ENCODE results near the gene PXDC1.
"Not testable (repeated sequence)": the region's sequence is repeated elsewhere in the genome, so short reads cannot be mapped to it uniquely, and the experiment has no call there.

The PXDC1 gene

DNA sequence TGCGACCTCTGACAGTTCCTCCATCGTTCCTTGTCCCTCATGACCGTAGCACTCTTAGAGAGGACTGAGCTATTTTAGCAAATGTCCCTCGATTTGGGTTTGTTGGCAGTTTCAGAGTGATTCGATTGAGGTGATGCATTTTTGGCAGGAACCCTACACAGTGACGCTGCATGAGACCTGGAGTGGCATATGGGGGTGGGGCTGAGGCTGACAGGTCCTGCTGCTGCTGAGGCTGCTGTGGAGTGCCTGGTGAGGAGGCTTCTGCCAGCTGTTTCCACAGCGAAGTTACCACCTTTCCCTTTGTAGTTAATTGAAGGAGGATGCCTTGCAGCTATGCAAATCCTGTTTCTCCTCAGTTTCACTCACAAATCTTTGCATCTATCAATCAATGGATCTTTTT lies 19.8 kb downstream of the PXDC1 start:
- no peak for DNase-seq (ENCODE audit: low spot score)

DNA sequence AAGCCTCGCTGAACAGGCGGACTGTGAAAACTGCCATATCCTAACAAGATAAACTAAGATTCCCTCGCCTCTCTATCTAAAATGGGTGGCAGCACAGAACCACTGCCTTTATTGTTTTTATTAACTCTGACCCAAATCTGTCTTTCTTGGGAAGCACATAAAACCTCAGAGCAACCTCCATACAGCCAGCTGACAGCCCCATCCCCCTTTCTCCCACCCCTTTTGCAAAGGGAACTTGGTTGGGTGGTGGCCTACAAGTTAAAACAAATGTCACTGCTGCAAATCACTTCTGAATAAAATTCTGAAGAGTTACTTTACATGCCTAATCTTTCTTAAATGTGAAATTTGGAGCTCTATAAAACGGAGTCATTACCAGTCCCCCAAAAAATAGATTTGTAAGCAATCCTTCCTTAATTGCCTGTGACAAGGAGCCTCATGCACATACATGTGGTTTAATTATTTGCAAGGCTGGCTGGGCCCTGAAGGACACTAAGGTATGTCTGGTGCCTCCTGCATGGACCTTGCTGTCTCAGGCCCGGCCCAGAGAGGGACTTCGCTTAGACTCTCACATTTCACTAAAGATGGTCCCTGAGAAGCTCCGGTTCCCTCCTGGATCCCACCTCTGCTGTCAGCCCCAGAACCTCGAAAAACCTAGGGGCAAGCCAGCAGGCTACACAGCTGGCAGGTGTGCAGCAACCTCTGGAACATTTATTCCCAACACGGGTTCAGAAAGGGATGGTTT lies 21.7 kb downstream of the PXDC1 start:
- DNase-seq (ENCODE audit: low spot score) = no peak

DNA sequence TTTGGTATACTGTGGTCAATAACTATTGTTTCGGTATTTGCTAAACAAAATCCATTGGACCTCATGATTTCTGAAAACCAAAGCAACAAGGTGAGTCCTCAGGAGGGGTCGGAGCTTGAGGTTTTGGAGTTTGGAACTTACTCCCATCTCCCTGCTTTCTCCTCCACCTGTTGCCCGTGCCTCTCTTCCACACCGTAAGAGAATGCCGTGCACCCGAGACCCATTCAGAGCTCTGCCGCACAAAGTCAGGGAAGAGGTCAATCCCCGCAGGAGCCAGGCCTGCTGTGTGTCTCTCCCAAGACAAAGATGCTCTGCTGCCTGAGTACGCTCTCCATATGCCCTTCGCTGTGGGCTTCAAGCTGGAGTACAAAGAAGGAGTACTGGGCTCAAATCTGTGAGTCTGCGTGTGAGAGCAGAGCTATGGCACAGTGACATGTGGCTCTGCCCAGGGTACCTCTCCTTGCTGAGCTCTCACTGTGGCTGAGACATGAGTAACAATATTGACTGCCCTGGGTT lies 23.9 kb downstream of the PXDC1 start:
- DNase-seq (ENCODE audit: low spot score) = no peak

DNA sequence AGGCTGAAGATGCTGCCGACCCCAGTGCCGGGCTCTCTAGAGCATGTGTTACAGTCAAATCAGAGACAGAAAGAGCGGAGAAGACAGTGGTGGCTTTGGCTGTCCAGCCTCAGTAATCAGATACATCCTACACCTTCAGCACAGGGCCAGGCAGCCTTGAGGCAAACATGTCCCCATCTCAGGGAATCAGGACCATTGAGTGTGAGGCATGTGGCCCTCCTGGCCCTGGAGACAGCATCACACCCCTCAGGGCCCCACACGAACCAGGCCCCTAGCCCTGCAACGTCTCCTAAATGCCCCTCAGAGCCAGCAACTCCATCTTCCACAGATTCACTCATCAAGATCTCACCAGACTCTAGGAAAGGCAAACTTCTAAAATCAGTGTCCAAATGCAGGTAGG lies 24.5 kb downstream of the PXDC1 start:
- DNase-seq (ENCODE audit: low spot score) = no peak

DNA sequence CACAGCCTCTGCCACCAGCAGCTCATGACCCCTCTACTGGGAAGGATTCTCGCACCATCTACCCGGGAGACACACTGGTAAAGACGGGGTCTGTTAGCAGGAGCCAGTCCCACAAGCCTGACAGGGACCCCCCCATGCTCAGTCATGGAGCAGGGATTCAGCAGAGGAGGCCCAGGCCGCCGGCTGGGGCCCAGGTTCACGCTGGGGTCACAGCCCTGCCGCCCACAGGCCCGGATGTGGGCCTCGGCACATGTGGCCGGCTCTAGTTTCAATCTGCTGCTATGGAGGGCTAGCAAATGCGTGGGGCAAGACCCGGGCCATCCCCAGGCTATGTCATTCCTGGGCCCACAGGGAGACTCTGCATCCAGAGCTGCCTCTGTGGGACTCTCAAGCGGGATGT lies 25.1 kb downstream of the PXDC1 start:
- no peak for DNase-seq (ENCODE audit: low spot score)

DNA sequence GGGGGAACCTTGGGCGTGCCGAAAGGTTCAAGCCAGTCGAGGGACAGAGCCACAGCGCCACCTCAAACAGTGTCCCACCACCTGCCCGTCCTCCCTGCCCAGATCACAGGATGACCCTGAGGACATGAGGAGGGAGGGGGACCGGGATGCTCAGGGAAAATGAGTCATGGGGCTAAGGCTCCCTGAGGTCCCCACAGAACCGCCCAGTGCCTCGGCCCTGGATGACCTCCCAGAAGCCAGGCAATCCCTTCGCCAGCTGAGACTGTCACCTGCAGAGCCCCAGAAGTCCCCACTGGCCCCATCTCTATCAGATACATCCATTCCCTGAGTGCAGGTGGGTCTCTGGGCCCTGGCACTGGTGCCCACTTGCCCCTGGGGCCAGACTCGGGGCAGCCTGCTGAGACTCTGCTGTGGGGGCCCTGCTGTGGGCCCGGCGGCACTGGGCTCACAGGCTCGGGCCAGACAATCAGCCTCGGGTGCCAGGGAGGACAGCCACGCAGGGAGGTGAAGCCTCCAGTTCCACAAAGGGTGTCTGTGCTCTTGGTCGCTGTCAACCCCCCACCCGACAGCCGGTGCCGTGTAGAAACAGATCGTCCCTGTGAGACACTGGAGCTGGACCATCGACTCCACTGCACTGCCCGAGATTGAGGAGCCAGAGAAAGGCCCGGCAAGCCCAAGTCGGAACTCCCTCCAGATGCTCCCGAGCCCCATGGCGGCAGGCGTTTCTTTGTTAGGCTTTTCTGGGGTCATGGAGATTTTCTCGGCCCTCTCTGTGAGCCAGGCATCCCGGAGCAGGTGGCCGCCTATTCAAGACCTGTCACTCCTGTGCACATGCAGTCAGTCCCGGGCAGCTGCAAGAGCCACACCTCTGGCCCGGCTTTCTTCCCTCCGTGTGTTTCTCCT lies 26.1 kb downstream of the PXDC1 start:
- no peak for DNase-seq (ENCODE audit: low spot score)

DNA sequence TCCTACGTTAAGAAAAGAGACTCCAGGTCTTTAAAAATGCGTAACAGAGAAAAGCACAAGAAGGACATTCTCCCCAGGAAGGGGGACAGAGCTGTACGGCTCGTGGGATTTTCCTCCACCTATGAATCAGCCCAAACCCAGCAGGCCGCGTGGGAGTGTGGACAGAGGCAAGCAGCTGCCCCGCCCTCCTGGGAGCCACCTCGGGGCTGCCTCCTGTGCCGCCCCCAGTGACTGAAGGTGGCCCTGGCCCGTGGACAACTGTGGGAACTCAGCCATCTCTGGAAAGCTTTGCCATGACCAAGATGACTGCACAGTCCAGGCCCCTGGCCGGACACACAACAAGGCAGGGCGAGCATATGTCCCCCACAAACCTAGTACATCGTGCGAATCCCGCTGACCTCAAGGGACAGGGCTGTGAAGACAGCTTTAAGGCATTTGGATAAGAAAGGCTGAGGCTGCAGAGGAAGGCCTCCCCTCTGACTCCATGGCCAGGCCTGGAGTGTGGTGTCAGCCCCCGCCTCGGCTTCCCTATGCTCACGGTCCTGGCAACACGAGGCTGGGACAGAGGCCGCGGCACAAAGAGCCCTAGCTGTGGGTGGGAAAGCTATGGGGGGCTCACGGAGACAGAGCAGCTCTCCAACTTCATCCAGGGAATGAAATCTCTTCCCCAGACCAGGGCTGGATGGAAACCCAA lies 26.9 kb downstream of the PXDC1 start:
- DNase-seq (ENCODE audit: low spot score) = no peak

DNA sequence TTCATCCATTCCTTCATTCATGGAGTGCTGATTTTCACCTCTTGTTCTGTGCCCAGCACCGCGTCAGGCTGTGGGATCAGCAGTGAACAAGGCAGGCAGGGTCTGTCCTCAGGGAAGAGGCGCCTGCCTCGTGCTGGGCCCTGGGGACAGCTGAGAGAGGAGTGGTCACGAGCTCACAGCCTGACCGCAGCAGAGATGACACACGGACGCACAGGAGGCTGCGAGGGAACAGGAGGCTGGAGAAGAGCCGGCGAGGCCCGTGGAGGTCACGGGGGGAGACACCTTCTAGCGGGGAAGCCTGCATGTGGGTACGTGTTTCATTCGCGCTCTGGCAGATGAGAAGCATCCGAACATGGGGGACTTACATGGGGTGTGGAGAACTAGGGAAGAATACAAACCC lies 27.5 kb downstream of the PXDC1 start:
- no peak for DNase-seq (ENCODE audit: low spot score)

DNA sequence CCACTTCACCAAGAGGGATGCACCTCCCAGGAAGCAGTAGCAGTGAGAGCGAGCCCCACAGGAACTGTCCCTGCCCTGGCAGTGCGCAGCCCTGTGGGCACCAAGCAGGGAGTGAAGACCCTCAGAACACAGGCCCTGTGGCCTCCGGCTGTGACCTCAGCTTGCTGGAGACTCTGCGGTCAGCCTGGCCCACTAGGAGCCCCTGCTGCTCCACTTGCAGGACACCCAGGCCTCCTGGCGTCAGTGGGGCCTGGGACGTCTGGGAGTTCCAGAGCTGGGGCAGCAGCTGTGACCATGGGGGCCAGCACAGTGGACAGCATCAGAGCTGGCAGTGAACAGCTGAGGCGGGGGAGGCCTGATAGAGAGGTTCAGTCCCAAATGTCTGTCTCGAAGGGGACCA lies 28.3 kb downstream of the PXDC1 start:
- no peak for DNase-seq (ENCODE audit: low spot score)

DNA sequence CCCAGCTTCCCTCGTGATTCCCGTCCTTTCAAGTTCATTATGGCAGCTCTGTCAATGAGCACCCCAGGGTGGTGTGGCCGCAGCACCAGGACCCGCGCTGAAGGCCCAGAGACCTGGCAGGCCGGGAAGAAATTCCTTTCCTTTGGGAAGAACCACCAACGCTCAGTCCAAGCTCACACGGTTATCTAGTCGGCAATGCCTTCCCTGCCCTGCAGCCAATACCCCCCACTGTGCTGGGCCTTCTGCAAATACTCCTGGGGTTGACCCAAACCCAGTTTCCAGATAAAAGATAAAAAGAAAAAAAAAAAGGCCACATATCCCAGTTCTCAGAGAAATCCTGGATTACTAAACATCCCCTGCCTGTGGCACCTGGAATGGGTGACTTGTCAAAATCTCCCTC lies 28.7 kb downstream of the PXDC1 start:
- no peak for DNase-seq (ENCODE audit: low spot score)

DNA sequence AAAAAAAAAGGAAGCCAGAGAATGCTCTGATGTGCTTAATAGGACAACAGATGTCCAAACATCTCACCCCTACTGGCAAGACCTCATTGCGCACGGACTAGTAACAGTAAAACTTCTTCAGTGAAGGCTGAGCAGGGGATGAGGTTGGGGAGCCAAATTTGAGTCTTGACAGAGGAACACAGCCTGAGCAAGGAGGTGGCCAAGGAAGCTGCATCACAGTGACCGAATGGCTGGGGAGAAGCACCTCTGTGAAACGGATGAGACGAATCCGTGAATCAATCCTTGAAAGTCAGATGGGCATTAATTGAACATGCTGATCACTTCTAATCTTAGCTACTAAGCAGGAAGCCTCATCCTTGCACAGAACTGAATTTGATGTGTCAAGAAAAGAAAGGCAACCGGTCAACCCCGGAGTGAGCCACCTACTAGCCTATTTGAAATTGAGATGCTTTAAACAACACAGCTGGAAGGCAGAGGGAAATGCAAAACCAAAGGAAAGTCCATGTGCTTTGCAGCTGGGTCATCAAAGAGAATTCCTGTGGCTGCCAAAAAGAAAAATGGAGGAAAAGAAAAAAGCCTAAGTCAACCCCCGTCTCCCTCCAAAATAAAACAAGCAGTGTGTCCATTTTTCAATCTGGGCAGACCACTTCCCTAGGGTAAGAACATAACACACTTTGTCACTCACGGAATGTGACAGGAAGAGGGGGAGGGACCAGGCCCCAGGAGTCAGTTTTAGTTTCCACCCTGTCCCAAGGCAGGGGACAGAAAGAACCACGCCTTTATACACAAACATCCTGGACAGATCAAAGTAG lies 29.5 kb downstream of the PXDC1 start:
- DNase-seq (ENCODE audit: low spot score) = no peak

DNA sequence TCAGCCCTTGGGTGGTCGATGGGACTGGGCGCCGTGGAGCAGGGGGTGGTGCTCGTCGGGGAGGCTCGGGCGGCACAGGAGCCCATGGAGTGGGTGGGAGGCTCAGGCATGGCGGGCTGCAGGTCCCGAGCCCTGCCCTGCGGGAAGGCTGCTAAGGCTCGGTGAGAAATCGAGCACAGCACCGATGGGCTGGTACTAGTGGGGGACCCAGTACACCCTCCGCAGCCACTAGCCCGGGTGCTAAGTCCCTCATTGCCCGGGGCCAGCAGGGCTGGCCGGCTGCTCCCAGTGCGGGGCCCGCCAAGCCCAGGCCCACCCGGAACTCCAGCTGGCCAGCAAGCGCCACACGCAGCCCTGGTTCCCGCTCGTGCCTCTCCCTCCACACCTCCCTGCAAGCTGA lies 30.7 kb downstream of the PXDC1 start:
- DNase-seq (ENCODE audit: low spot score) = not testable (repeated sequence)

DNA sequence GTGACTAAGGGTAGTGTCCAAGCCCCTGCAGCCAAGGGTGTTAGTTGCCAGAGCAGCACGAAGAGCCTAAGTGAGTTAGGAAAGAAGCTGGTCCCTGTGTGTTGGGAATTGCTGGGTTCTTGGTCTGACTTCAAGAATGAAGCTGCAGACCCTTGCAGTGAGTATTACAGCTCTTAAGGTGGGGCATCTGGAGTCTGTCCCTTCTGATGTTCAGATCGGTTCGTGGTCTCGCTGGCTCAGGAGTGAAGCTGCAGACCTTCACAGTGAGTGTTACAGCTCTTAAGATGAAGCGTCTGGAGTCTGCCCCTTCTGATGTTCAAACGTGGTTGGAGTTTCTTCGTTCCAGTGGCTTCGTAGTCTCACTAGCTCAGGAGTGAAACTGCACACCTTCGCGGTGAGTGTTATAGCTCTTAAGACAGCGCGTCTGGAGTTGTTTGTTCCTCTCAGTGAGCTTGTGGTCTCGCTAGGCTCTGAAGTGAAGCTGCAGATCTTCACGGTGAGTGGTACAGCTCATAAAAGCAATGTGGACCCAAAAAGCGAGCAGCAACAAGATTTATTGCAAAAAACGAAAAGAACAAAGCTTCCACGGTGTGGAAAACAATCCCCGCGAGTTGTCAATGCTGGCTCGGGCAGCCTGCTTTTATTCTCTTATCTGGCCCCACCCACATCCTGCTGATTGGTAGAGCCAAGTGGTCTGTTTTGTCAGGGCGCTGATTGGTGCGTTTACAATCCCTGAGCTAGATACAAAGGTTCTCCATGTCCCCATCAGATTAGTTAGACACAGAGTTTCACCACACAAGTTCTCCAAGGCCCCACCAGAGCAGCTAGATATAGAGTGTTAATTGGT lies 31.8 kb downstream of the PXDC1 start:
- no peak for DNase-seq (ENCODE audit: low spot score)

DNA sequence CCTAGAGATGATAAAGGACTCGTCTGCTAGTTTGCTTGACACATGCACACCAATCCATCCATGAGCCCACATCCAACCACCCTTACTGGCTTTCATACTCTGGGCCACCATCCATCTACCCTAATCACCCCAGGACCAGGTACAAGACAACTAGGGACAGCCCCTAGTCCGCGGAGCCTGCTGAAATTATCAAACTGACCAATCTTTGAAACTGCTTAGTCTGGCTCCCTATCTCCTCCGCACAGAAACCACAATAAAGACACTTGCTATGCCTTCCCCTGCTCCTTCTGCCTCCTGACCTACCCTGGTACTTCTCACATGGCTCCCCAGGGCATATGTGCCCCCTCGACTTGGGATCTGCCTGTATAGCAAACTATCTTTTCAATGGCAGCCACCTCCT lies 33.1 kb downstream of the PXDC1 start:
- no peak for DNase-seq (ENCODE audit: low spot score)

DNA sequence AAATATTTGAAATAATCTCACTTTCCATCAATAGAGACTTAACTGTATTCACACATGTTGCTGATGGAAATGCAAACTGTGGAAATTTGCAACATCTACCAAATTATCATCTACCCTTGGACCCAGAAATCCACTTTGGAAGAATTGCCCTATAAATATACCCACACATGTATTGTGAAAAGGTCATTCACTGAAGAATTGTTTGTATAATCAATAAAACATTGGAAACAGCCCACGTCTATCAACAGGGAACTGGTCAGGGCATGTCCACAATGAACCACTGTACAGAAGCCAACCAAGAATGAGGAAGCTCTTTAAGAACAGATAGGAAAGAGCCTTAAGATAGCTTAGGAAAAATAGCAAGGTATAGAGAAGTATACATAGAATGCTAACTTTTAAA lies 36.2 kb downstream of the PXDC1 start:
- no peak for DNase-seq (ENCODE audit: low spot score)

DNA sequence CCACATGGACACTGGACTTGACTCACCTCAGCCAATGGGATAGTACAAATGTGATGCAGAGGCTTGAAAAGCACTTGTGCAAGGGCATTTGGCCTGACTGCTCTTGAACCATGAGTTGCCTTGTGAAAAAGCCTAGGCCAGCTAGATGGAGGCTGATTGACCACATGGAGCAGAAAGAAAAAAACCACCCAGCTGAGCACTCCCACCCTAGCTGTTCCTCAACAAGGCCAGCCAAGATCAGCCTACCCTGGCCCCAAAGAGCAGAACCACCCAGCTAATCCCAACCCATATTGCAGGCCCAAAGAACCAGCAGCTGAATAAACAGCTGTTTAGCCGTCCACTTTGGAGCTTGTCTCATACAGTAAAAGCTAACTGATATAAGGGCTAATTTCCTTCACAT lies 36.7 kb downstream of the PXDC1 start:
- DNase-seq (ENCODE audit: low spot score) = no peak

DNA sequence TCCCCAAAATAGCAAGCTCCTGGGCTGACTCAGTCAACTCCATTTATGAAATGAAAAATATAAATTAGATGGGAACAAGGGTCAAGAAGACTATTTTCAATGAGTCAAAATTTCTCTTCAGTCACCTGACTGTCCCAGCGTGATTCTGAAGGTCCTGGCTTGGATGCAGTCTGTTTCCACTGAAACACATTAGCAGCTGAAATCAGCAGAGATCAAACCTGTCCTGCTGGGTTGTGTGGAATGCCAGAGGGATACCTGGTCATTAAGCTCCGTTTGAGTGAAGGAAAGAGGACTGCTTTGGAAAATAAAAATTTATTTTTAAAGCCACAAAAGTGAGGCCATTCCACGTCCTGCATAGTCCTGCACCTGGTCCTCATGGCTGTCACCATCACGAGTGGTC lies 37.4 kb downstream of the PXDC1 start:
- DNase-seq (ENCODE audit: low spot score) = no peak

DNA sequence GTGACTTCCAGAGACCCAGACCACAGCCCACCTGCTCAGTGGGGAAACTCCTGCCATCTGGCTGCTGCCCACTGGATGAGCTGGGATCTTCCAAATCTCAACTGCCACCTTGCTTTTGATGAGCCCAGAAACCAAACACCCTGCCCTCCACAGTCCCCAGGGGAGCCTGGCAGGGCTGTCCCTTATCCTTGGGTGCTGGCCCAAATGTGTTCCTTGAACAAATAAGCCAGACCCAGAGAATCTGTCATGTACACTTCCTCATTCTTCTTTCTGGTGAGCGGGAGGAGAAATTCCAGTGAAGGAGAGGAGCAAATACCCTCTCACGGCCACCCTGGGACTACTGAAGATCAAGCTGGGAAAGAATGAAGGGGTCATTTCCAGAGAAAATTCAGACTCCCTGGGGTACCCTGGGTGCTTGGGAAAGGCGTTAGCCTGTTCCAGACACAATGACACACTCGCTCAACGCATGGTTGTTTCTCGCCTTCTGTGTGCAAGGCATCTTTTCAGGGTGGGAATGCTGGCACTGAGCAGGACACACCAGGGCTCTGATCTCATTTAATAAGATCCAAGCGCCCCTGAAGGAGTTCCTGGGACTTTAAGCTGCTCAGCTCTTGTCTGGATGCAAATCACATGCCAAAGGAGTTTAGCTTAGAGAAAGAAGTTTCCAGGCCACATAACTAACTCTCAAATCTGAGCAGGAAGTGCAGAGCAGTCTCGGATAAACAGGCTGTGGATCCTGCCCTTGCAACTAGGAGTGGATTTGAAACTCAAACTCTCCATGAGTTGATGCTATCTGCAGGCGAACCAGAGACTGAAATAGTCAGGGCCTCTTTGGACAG lies 38.5 kb downstream of the PXDC1 start:
- no peak for DNase-seq (ENCODE audit: low spot score)

DNA sequence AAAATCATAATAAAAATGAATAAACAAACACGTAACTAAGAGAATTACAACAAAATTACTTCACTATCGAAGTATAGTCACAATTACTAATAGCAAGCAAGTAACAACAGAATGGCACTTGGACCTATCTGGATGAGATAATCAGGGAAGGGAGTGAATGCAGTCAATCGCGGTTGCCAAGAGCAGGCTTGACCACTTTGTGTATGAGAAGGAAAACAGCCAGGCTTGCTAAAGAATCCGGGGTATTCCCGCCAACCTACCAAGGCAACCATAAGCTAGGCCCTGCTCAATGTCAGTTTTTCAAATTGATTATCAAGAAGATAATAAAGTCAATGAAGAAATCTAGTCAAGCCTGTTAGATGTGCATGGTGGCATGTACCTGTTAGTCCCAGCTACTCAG lies 39.7 kb downstream of the PXDC1 start:
- no peak for DNase-seq (ENCODE audit: low spot score)

DNA sequence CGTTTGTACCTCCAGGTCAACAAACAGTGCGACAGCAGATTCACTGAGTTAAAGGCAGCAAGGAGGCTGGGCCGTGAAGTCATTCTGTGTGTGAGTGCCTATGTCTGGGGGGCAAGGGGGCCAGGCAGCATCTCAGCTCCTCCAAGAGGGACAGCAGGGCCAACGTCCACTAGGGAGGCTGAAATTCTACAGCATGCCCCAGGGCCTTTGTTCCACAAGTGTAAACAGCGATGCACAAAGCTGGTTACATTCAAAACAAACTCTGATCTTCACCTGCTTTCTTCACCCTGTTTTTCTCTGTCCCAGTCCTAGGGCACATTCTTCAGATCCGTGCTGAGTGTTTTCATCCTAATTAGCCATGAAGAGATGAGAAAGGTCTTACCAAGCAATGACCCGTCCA lies 41.1 kb downstream of the PXDC1 start:
- DNase-seq (ENCODE audit: low spot score) = no peak

Measured in hepatic stellate cell (primary cell).